GM21737 (cell line): ENCODE data around the gene NHERF2.
"Not testable (repeated sequence)": the region's sequence is repeated elsewhere in the genome, so short reads cannot be mapped to it uniquely, and the experiment has no call there.

ENCODE experiments used
- ATAC-seq: cut with Tn5 transposase; IDR thresholded peaks from one replicate; pipeline ENCODE4 v1.9.1; 2021; ENCODE audit warnings: mild to moderate bottlenecking, moderate library complexity; ENCODE audit not compliant: unreplicated experiment

Gene NHERF2

GRCh38 chr16:2025251-2025650, 1.5 kb upstream of the NHERF2 start:
- no peak for ATAC-seq

GRCh38 chr16:2025878-2026460, 733 bp upstream of the NHERF2 start:
- ATAC-seq, result no peak

GRCh38 chr16:2027024-2028010, 615 bp downstream of the NHERF2 start:
- no peak for ATAC-seq

GRCh38 chr16:2028146-2028545, 1.4 kb downstream of the NHERF2 start:
- ATAC-seq, result no peak

- ATAC-seq, result no peak
Measured at GRCh38 chr16:2028620-2029220, 2.0 kb downstream of the NHERF2 start.

GRCh38 chr16:2029350-2029749, 2.6 kb downstream of the NHERF2 start:
- no peak for ATAC-seq

- ATAC-seq, result no peak
Measured at GRCh38 chr16:2030036-2030435, 3.3 kb downstream of the NHERF2 start.

GRCh38 chr16:2031081-2031577, 4.4 kb downstream of the NHERF2 start:
- ATAC-seq, result no peak

GRCh38 chr16:2032285-2033056, 5.8 kb downstream of the NHERF2 start:
- no peak for ATAC-seq

- no peak for ATAC-seq
Measured at GRCh38 chr16:2033057-2033908, 6.6 kb downstream of the NHERF2 start.

GRCh38 chr16:2033909-2034695, 7.4 kb downstream of the NHERF2 start:
- ATAC-seq, result not testable (repeated sequence)

- ATAC-seq, result no peak
Measured at GRCh38 chr16:2034696-2035430, 8.2 kb downstream of the NHERF2 start.

GRCh38 chr16:2035431-2036199, 8.9 kb downstream of the NHERF2 start:
- no peak for ATAC-seq

GRCh38 chr16:2036200-2036966, 9.7 kb downstream of the NHERF2 start:
- no peak for ATAC-seq

- ATAC-seq, result no peak
Measured at GRCh38 chr16:2037115-2037514, 10.4 kb downstream of the NHERF2 start.

GRCh38 chr16:2037647-2038381, 11.1 kb downstream of the NHERF2 start:
- no peak for ATAC-seq
